ENCODE results near the gene KLHDC3.

KLHDC3 gene

DNA sequence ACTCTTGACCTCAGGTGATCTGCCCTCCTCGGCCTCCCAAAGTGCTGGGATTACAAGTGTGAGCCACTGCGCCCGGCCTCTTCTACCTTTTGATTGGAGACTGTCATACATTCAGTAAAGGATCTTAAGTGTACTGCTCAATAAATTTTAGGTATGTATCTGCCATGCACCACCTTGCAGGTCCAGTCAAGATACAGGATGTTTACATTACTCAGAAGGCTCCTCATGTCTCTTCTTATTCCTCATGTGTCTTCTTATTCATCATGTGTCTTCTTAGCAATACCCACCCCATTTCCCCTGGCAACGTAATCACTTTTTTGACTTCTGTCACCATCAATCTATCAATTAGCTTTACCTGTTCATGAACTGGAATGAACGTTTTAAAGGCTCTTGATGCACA lies 8.2 kb upstream of the KLHDC3 start:
- no peak for TF ChIP-seq CTCF (IDR thresholded peaks at IDR 0.05; ENCODE audit: extremely low read depth, insufficient read depth, missing control alignments)
- in situ Hi-C loops (cut with MboI; ENCODE audit: low pct_unique_long_range_greater_than_20kb, low sequenced_read_pairs, unreplicated experiment), result no loop called here
- no peak for DNase-seq (ENCODE audit: low spot score)

GRCh38 chr6:43006251-43006650 lies 7.8 kb upstream of the KLHDC3 start:
- no peak for DNase-seq (ENCODE audit: low spot score)
- TF ChIP-seq CTCF (IDR thresholded peaks at IDR 0.05; ENCODE audit: extremely low read depth, insufficient read depth, missing control alignments), result no peak
- in situ Hi-C loops (cut with MboI; ENCODE audit: low pct_unique_long_range_greater_than_20kb, low sequenced_read_pairs, unreplicated experiment), result no loop called here

DNA sequence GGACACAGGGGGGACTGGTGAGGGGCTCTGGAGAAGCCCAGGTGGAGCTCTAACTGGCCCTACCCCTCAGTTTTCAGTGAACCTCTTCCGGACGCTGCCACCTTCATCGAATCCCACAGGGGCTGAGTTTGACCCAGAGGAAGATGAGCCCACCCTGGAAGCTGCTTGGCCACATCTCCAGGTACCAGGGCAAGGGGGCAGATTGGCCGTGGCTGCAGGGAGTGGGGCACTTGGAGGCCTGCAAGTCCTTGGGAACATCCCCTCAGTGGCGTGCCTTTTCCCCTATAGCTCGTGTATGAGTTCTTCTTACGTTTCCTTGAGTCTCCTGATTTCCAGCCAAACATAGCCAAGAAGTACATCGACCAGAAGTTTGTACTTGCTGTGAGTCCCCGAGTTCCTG lies 6.9 kb upstream of the KLHDC3 start:
- TF ChIP-seq CTCF (IDR thresholded peaks at IDR 0.05; ENCODE audit: extremely low read depth, insufficient read depth, missing control alignments), result no peak
- no peak for DNase-seq (ENCODE audit: low spot score)
- in situ Hi-C loops (cut with MboI; ENCODE audit: low pct_unique_long_range_greater_than_20kb, low sequenced_read_pairs, unreplicated experiment), result no loop called here

DNA sequence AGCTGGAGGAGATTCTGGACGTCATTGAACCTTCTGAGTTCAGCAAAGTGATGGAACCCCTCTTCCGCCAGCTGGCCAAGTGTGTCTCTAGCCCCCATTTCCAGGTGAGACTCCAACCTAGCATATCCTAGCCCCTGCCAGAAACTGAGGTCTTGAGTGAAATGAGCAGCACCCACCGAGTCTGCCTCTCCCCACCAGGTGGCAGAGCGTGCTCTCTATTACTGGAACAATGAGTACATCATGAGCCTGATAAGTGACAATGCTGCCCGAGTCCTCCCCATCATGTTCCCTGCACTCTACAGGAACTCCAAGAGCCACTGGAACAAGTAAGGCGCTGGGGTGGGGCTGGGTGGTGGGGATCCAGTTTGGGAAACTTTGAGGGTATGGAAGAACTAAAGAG lies 4.9 kb upstream of the KLHDC3 start:
- in situ Hi-C loops (cut with MboI; ENCODE audit: low pct_unique_long_range_greater_than_20kb, low sequenced_read_pairs, unreplicated experiment), result no loop called here
- peak; percentile 53 for TF ChIP-seq CTCF (IDR thresholded peaks at IDR 0.05; ENCODE audit: extremely low read depth, insufficient read depth, missing control alignments)
- DNase-seq (ENCODE audit: low spot score), result peak; percentile 43

- in situ Hi-C loops (cut with MboI; ENCODE audit: low pct_unique_long_range_greater_than_20kb, low sequenced_read_pairs, unreplicated experiment), result no loop called here
- DNase-seq (ENCODE audit: low spot score), result no peak
- no peak for TF ChIP-seq CTCF (IDR thresholded peaks at IDR 0.05; ENCODE audit: extremely low read depth, insufficient read depth, missing control alignments)
Observed at GRCh38 chr6:43011207-43011606, 2.8 kb upstream of the KLHDC3 start.

DNA sequence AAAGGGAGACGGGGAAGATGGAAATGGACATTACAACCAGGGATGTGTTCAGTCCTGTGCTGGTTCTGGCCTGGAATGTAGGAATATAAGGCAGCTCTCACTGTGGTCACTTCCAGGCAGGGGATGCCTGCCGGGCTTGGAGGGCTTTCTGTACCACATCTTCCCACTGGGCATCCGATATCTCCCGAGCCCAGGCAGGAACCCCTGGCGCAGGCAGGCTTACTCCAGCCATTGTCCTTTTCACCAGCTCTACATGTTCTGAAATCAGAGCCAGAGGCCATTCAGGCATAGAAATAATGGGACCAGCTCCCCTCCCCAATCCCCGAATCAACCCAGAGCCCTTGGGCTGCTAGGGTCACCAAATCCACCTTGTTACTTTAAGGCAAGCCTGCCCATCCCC lies 1.7 kb upstream of the KLHDC3 start:
- no peak for TF ChIP-seq CTCF (IDR thresholded peaks at IDR 0.05; ENCODE audit: extremely low read depth, insufficient read depth, missing control alignments)

More for the DNA sequence above, 1.7 kb upstream of the KLHDC3 start:
- in situ Hi-C loops (cut with MboI; ENCODE audit: low pct_unique_long_range_greater_than_20kb, low sequenced_read_pairs, unreplicated experiment), result no loop called here
- no peak for DNase-seq (ENCODE audit: low spot score)
